Gastrocnemius medialis (tissue), 4 donors: ENCODE results near the gene CCDC178. TPM values are rescaled to one million over a fixed set of nuclear protein-coding genes. Genes with fewer than 3 reads are reported as not detected.

Experiments used
- ATAC-seq, 2 donors: fragments of 150-250 bp; one replicate each; pipeline ENCODE4 v1.9.1; 2016
- DNase-seq, 2 donors: peaks; one replicate each; pipeline ENCODE4 v3.0.0-alpha.2; 2019
- H3K27ac ChIP-seq, 4 donors: fragments of 200-600 bp; sonication (generic); 1 replicate in 1 of 4; 2 replicates in 3 of 4; pipeline ENCODE4 v1.5.1; 2016 to 2018; ENCODE audit warnings: mild to moderate bottlenecking in 2 of 4, moderate library complexity in 1 of 4
- H3K27me3 ChIP-seq, 3 donors: fragments of 200-600 bp; sonication (generic) in 2 of 3; 1 replicate in 1 of 3; 2 replicates in 2 of 3; pipeline versions ENCODE4 v1.5.1 to v1.6.0; 2016 to 2019; ENCODE audit warnings: mild to moderate bottlenecking in 1 of 3, moderate library complexity in 1 of 3
- H3K36me3 ChIP-seq, 2 donors: fragments of 200-600 bp; sonication (generic) in 1 of 2; one replicate each; pipeline ENCODE4 v1.5.1; 2017 to 2018
- H3K4me1 ChIP-seq, 2 donors: fragments of 200-600 bp; sonication (generic) in 1 of 2; one replicate each; pipeline ENCODE4 v1.5.1; 2016 to 2017; ENCODE audit warnings: mild to moderate bottlenecking in 2 of 2
- H3K4me3 ChIP-seq, 4 donors: fragments of 200-600 bp; sonication (generic) in 3 of 4; 1 replicate in 1 of 4; 2 replicates in 3 of 4; pipeline ENCODE4 v1.5.1; 2016 to 2019; ENCODE audit warnings: mild to moderate bottlenecking in 2 of 4
- H3K9me3 ChIP-seq, 3 donors: fragments of 200-600 bp; sonication (generic) in 2 of 3; 1 replicate in 1 of 3; 2 replicates in 2 of 3; pipeline ENCODE4 v1.5.1; 2016 to 2019
- POLR2A ChIP-seq, 2 donors: fragments of 450-650 bp; IDR thresholded peaks; one replicate each; pipeline ENCODE4 v1.6.1; 2017; ENCODE audit warnings: antibody characterized with exemption in 2 of 2, mild to moderate bottlenecking in 2 of 2, moderate library complexity in 2 of 2
- in situ Hi-C, 4 donors: fragments of 200-750 bp; cut with MboI; loops; one replicate each; pipeline versions ENCODE4 v1.15.0 to v1.8.0; 2017; ENCODE audit warnings: low sequenced_read_pairs in 4 of 4
- intact Hi-C: fragments of 100-400 bp; cut with DNase I; formaldehyde crosslinking; loops from one replicate; pipeline ENCODE4 v1.15.1; 2023; ENCODE audit warnings: low total_unique reads
- total RNA-seq, 4 donors: library from RNA; depleted of rRNA; stranded (reverse); fragments of >200 nt; gene quantifications; one replicate each; pipeline versions ENCODE4 v1.1.0 to v1.2.3, GENCODE V29; 2016
- TF ChIP-seq, protein P1 (sequence below), 5 experiments: fragments of 450-650 bp in 3 of 5; fragments of 200-600 bp in 2 of 5; sonication (generic) in 2 of 5; IDR thresholded peaks in 4 of 5; conservative IDR thresholded peaks in 1 of 5; 1 replicate in 4 of 5; 2 replicates in 1 of 5; pipeline ENCODE4 v1.5.1; 2016 to 2019; ENCODE audit warnings: antibody characterized with exemption in 5 of 5, mild to moderate bottlenecking in 3 of 5, moderate library complexity in 3 of 5

Gene CCDC178
- total RNA-seq, 4 donors from 2014 or later = 0.35 TPM; not detected in 3

GRCh38 chr18:32902568-32903330 lies 537.8 kb downstream of the CCDC178 start:
- Histone ChIP-seq H3K27me3 (no peaks in the 10 kb centered on the region), H3K36me3 (no peaks in the 10 kb centered on the region), H3K4me3 (no peak overlapping the region), H3K27ac (no peak overlapping the region), H3K9me3 (no peaks in the 10 kb centered on the region), H3K4me1 (no peaks in the 10 kb centered on the region)
- DNase-seq (no peak), ATAC-seq (no peak)
- intact Hi-C loops (no loop called here), in situ Hi-C loops (no loop called here)
- TF ChIP-seq, protein P1, sequence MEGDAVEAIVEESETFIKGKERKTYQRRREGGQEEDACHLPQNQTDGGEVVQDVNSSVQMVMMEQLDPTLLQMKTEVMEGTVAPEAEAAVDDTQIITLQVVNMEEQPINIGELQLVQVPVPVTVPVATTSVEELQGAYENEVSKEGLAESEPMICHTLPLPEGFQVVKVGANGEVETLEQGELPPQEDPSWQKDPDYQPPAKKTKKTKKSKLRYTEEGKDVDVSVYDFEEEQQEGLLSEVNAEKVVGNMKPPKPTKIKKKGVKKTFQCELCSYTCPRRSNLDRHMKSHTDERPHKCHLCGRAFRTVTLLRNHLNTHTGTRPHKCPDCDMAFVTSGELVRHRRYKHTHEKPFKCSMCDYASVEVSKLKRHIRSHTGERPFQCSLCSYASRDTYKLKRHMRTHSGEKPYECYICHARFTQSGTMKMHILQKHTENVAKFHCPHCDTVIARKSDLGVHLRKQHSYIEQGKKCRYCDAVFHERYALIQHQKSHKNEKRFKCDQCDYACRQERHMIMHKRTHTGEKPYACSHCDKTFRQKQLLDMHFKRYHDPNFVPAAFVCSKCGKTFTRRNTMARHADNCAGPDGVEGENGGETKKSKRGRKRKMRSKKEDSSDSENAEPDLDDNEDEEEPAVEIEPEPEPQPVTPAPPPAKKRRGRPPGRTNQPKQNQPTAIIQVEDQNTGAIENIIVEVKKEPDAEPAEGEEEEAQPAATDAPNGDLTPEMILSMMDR (IDR thresholded peaks at IDR 0.05 in 4 of 5, conservative IDR thresholded peaks at IDR 0.05 in 1 of 5) = no peak
- no peak for TF ChIP-seq POLR2A (IDR thresholded peaks at IDR 0.05)

DNA sequence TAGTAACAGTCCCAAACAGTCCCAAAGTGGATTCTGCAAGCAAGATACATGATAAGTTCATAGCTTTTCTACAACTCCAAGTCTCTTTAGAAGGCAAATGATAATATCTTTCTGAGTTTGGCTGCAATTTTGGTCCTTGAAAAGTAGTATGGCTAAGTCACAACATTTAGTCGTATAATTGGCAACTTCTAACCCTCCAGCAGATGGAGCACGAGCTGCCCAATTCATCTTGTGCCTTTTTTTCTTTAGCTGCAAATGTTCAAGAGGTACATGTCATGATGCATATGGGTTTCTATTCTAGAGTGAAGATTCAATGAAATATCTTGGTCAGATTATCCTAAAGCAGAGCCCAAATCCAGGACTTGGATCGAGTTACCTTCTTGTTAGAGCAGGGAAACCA lies 540.7 kb downstream of the CCDC178 start:
- no peak for DNase-seq
- in situ Hi-C loops = no loop called here
- intact Hi-C loops = no loop called here
- H3K27ac ChIP-seq = no peak overlapping the region
- no peak overlapping the region for H3K4me3 ChIP-seq
- no peak for ATAC-seq
- TF ChIP-seq, protein P1 (IDR thresholded peaks at IDR 0.05 in 4 of 5, conservative IDR thresholded peaks at IDR 0.05 in 1 of 5) = no peak
- TF ChIP-seq POLR2A (IDR thresholded peaks at IDR 0.05) = no peak
- H3K9me3 ChIP-seq = no peaks in the 10 kb centered on the region
- H3K4me1 ChIP-seq = no peaks in the 10 kb centered on the region
- H3K36me3 ChIP-seq = no peaks in the 10 kb centered on the region
- H3K27me3 ChIP-seq = no peaks in the 10 kb centered on the region

DNA sequence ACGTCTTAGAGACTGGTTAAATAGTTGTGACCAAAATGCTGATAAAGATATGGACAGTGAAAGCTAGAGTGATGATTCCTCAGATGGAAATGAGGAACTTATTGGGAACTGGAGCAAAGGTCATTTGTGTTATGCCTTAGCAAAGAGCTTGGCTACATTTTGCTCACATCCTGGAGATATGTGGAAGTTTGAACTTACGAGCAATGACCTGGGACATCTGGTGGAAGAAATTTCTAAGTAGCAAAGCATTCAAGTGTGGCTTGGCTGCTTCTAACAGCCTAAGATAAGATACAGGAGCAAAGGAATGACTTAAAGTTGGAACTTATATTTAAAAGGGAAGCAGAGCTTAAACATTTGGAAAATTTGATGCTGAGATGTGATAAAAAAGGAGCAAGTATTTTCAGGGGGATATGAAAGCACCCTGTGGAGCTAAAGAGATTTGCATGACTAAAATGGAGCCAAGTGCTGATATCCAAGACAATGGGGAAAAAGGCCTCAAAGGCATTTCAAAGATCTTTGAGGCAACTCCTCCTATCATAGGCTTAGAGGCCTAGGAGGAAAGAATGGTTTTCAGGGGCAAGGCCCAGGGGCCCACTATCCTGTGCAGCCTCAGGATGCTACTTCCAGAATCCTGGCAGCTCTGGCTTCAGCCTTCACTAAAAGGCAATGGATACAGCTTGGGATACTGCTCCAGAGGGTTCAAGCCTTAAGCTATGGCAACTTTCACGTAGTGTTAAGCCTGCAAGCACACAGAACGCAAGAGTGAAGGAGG lies 543.6 kb downstream of the CCDC178 start:
- H3K9me3 ChIP-seq = no peaks in the 10 kb centered on the region
- H3K27me3 ChIP-seq = no peaks in the 10 kb centered on the region
- H3K4me3 ChIP-seq = no peak overlapping the region
- H3K27ac ChIP-seq = no peak overlapping the region
- ATAC-seq (no peak), DNase-seq (no peak)
- no peaks in the 10 kb centered on the region for H3K36me3 ChIP-seq
- H3K4me1 ChIP-seq = no peaks in the 10 kb centered on the region
- intact Hi-C loops (no loop called here), in situ Hi-C loops (no loop called here)
- TF ChIP-seq POLR2A (IDR thresholded peaks at IDR 0.05) = no peak
- TF ChIP-seq, protein P1 (IDR thresholded peaks at IDR 0.05 in 4 of 5, conservative IDR thresholded peaks at IDR 0.05 in 1 of 5) = no peak

DNA sequence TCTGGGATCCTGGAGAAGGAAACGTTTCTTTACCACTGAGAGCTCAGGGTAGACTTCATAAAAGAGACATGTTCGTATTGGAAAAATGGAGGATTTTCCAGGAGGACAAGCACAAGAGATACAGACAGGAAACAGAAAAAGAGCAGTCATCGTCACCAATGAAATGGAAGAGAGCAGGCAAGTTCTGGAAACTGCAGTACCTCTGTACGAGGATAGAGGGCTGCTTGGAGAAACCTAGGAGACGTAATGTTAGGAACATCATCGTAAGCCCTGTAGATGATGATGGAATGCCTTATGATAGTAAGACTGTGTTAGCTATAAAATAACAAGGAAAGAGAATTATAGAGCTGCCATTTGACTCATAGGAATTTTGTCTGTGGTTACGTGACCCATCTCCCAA lies 546.6 kb downstream of the CCDC178 start:
- Histone ChIP-seq H3K36me3 (no peaks in the 10 kb centered on the region), H3K9me3 (no peaks in the 10 kb centered on the region), H3K4me1 (no peaks in the 10 kb centered on the region), H3K27ac (no peak overlapping the region), H3K27me3 (no peaks in the 10 kb centered on the region), H3K4me3 (no peak overlapping the region)
- intact Hi-C loops = no loop called here
- ATAC-seq = no peak
- no peak for DNase-seq
- in situ Hi-C loops = no loop called here
- TF ChIP-seq, protein P1 (IDR thresholded peaks at IDR 0.05 in 4 of 5, conservative IDR thresholded peaks at IDR 0.05 in 1 of 5) = no peak
- TF ChIP-seq POLR2A (IDR thresholded peaks at IDR 0.05) = no peak
